HCT116 (cell line): ENCODE results near the gene TGFBRAP1. TPM values are rescaled to one million over a fixed set of nuclear protein-coding genes. Genes with fewer than 3 reads are reported as not detected.

Experiments
- ATAC-seq: fragments of 200-7000 bp; cut with Tn5 transposase; 2 replicates; pipeline ENCODE4 v1.9.1; 2020; ENCODE audit warnings: mild to moderate bottlenecking, moderate library complexity
- BruUV-seq: library from RNA; stranded (reverse); fragments of 400-500 nt; replicated peaks from 2 replicates; lab custom pipeline; 2021; lab: Mats Ljungman, UMichigan
- CTCF ChIA-PET: fragments of 300-600 bp; sonication (Branson Sonifier 250); formaldehyde crosslinking; loops from one replicate; lab custom pipeline; 2021; ENCODE audit warnings: antibody characterized with exemption; lab: Charles Lee
- POLR2A ChIA-PET: fragments of 300-600, 350-600 bp; sonication (Branson Sonifier 250); formaldehyde crosslinking; loops from one replicate; lab custom pipeline; 2021; ENCODE audit warnings: antibody characterized with exemption; lab: Charles Lee
- RAD21 ChIA-PET, 2 experiments: fragments of 300-600 bp; sonication (Branson Sonifier 250); formaldehyde crosslinking; loops; one replicate each; lab custom pipeline; 2023; ENCODE audit warnings: low total read pairs in 2 of 2; ENCODE audit not compliant: uncharacterized antibody in 2 of 2, unreplicated experiment in 2 of 2, low non-redundant PET in 1 of 2; lab: Charles Lee
- DNase-seq: peaks from one replicate; pipeline ENCODE4 v3.0.0-alpha.2; 2010; ENCODE audit warnings: low read depth, low spot score
- H2AFZ ChIP-seq: fragments of 200-600 bp; shearing (Covaris generic), sonication (generic); 2 replicates; pipeline ENCODE4 v1.6.1; 2017; ENCODE audit warnings: low read depth, mixed run types, mixed read lengths, antibody characterized with exemption, low read length; ENCODE audit not compliant: poor library complexity, severe bottlenecking
- H3K27ac ChIP-seq: 2 replicates; pipeline ENCODE4 v1.5.1; 2012; ENCODE audit warnings: low read depth, low read length
- H3K27me3 ChIP-seq: fragments of 200-600 bp; sonication (generic); 2 replicates; pipeline ENCODE4 v1.6.1; 2016; ENCODE audit warnings: mixed run types, low read length, mixed read lengths; ENCODE audit not compliant: insufficient read depth
- H3K36me3 ChIP-seq, 2 experiments: fragments of 200-500 bp in 1 of 2; fragments of 200-600 bp in 1 of 2; sonication (Bioruptor generic) in 1 of 2; sonication (generic) in 1 of 2; 2 replicates each; pipeline versions ENCODE4 v1.5.1 to v1.6.1; 2014 to 2016; ENCODE audit warnings: low read length in 2 of 2, inconsistent platforms in 1 of 2, mixed read lengths in 1 of 2, mixed run types in 1 of 2; ENCODE audit not compliant: insufficient read depth in 2 of 2, control insufficient read depth in 1 of 2
- H3K4me1 ChIP-seq, 2 experiments: fragments of 200-600 bp in 1 of 2; sonication (generic) in 1 of 2; 2 replicates each; pipeline versions ENCODE4 v1.5.1 to v1.6.1; 2012 to 2017; ENCODE audit warnings: low read length in 2 of 2, inconsistent platforms in 1 of 2, mild to moderate bottlenecking in 1 of 2, mixed read lengths in 1 of 2, mixed run types in 1 of 2, moderate library complexity in 1 of 2; ENCODE audit not compliant: insufficient read depth in 2 of 2, control insufficient read depth in 1 of 2
- H3K4me2 ChIP-seq: fragments of 200-600 bp; sonication (generic); 2 replicates; pipeline ENCODE4 v1.6.1; 2017; ENCODE audit warnings: mixed run types, low read length, mixed read lengths
- H3K4me3 ChIP-seq, 2 experiments: fragments of 200-600 bp in 1 of 2; sonication (generic) in 1 of 2; replicated peaks in 1 of 2; 2 replicates each; pipeline ENCODE4 v1.5.1; 2011 to 2016; ENCODE audit warnings: low read length in 2 of 2, control low read depth in 1 of 2, low read depth in 1 of 2, mild to moderate bottlenecking in 1 of 2, mixed read lengths in 1 of 2, mixed run types in 1 of 2
- H3K79me2 ChIP-seq: fragments of 200-600 bp; sonication (generic); 2 replicates; pipeline ENCODE4 v1.6.1; 2017; ENCODE audit warnings: mild to moderate bottlenecking, mixed run types, low read length, moderate library complexity, mixed read lengths; ENCODE audit not compliant: insufficient read depth
- H3K9ac ChIP-seq: fragments of 200-600 bp; sonication (generic); 2 replicates; pipeline ENCODE4 v1.6.1; 2016; ENCODE audit warnings: low read length, mixed read lengths
- H3K9me2 ChIP-seq: fragments of 200-600 bp; sonication (generic), shearing (Covaris generic); 2 replicates; pipeline ENCODE4 v1.6.1; 2017; ENCODE audit warnings: mixed run types, mild to moderate bottlenecking, moderate library complexity; ENCODE audit not compliant: insufficient read depth
- H3K9me3 ChIP-seq, 2 experiments: fragments of 200-500 bp in 1 of 2; fragments of 200-600 bp in 1 of 2; sonication (Bioruptor generic) in 1 of 2; sonication (generic) in 1 of 2; 2 replicates each; pipeline ENCODE4 v1.6.1; 2014 to 2017; ENCODE audit warnings: low read length in 2 of 2, mixed read lengths in 2 of 2, inconsistent platforms in 1 of 2, low read depth in 1 of 2, mild to moderate bottlenecking in 1 of 2, mixed run types in 1 of 2, moderate library complexity in 1 of 2; ENCODE audit not compliant: control insufficient read depth in 1 of 2, insufficient read depth in 1 of 2
- H4K20me1 ChIP-seq: fragments of 200-600 bp; sonication (generic), shearing (Covaris generic); 2 replicates; pipeline ENCODE4 v1.6.1; 2017; ENCODE audit warnings: mixed run types, mild to moderate bottlenecking, moderate library complexity; ENCODE audit not compliant: insufficient read depth
- CEBPB ChIP-seq: IDR thresholded peaks from 2 replicates; pipeline ENCODE4 v1.6.1; 2012; ENCODE audit warnings: low read depth
- CTCF ChIP-seq, 3 experiments: fragments of 200-600 bp in 1 of 3; sonication (generic) in 1 of 3; IDR thresholded peaks in 2 of 3; conservative IDR thresholded peaks in 1 of 3; 2 replicates each; pipeline ENCODE4 v1.5.1; 2012 to 2017; ENCODE audit warnings: low read depth in 2 of 3, low read length in 2 of 3, antibody characterized with exemption in 1 of 3, borderline replicate concordance in 1 of 3, control low read depth in 1 of 3, mild to moderate bottlenecking in 1 of 3, mixed read lengths in 1 of 3, mixed run types in 1 of 3, moderate library complexity in 1 of 3; ENCODE audit not compliant: insufficient read depth in 1 of 3
- ELF1 ChIP-seq: IDR thresholded peaks from 2 replicates; pipeline ENCODE4 v1.6.1; 2012; ENCODE audit warnings: low read depth, borderline replicate concordance
- EZH2 ChIP-seq: fragments of 200-600 bp; sonication (generic); IDR thresholded peaks from 2 replicates; pipeline ENCODE4 v1.6.1; 2017; ENCODE audit warnings: antibody characterized with exemption, mixed run types
- JUND ChIP-seq: IDR thresholded peaks from 2 replicates; pipeline ENCODE4 v1.6.1; 2012
- POLR2A ChIP-seq: IDR thresholded peaks from 2 replicates; pipeline ENCODE4 v1.7.0; 2011; ENCODE audit warnings: borderline replicate concordance; ENCODE audit not compliant: insufficient read depth, insufficient read length; ENCODE audit errors: extremely low read depth
- POLR2AphosphoS5 ChIP-seq: IDR thresholded peaks from 2 replicates; pipeline ENCODE4 v1.6.1; 2011; ENCODE audit warnings: mild to moderate bottlenecking, low read depth, low read length, moderate library complexity
- RAD21 ChIP-seq: IDR thresholded peaks from 2 replicates; pipeline ENCODE4 v1.6.1; 2012; ENCODE audit warnings: low read depth, mild to moderate bottlenecking
- SP1 ChIP-seq: IDR thresholded peaks from 2 replicates; pipeline ENCODE4 v1.6.1; 2012; ENCODE audit warnings: low read depth
- SRF ChIP-seq: IDR thresholded peaks from 2 replicates; pipeline ENCODE4 v1.6.1; 2012; ENCODE audit warnings: low read depth
- TCF7L2 ChIP-seq: IDR thresholded peaks from 2 replicates; pipeline ENCODE4 v1.7.0; 2011; ENCODE audit warnings: borderline replicate concordance, inconsistent platforms; ENCODE audit not compliant: insufficient read depth, insufficient read length; ENCODE audit errors: extremely low read depth
- intact Hi-C: fragments of 100-400 bp; cut with micrococcal nuclease; formaldehyde crosslinking; loops from 2 replicates; pipeline ENCODE4 v1.10.0; 2022
- total RNA-seq: library from RNA; stranded (reverse); gene quantifications from one replicate; pipeline ENCODE4 v1.2.1, GENCODE V29; 2021; ENCODE audit not compliant: unreplicated experiment
- TF ChIP-seq, protein P1 (sequence below): IDR thresholded peaks from 2 replicates; pipeline ENCODE4 v1.6.1; 2012; ENCODE audit warnings: low read depth
- TF ChIP-seq, protein P2 (sequence below): IDR thresholded peaks from 2 replicates; pipeline ENCODE4 v1.6.1; 2012
- TF ChIP-seq, protein P3 (sequence below): IDR thresholded peaks from 2 replicates; pipeline ENCODE4 v1.6.1; 2012

TGFBRAP1 gene
- total RNA-seq, 1 experiment from 2014 or later: 18.3 TPM

GRCh38 chr2:105248316-105249070, 81.0 kb downstream of the TGFBRAP1 start (continued):
- TF ChIP-seq, protein P1, sequence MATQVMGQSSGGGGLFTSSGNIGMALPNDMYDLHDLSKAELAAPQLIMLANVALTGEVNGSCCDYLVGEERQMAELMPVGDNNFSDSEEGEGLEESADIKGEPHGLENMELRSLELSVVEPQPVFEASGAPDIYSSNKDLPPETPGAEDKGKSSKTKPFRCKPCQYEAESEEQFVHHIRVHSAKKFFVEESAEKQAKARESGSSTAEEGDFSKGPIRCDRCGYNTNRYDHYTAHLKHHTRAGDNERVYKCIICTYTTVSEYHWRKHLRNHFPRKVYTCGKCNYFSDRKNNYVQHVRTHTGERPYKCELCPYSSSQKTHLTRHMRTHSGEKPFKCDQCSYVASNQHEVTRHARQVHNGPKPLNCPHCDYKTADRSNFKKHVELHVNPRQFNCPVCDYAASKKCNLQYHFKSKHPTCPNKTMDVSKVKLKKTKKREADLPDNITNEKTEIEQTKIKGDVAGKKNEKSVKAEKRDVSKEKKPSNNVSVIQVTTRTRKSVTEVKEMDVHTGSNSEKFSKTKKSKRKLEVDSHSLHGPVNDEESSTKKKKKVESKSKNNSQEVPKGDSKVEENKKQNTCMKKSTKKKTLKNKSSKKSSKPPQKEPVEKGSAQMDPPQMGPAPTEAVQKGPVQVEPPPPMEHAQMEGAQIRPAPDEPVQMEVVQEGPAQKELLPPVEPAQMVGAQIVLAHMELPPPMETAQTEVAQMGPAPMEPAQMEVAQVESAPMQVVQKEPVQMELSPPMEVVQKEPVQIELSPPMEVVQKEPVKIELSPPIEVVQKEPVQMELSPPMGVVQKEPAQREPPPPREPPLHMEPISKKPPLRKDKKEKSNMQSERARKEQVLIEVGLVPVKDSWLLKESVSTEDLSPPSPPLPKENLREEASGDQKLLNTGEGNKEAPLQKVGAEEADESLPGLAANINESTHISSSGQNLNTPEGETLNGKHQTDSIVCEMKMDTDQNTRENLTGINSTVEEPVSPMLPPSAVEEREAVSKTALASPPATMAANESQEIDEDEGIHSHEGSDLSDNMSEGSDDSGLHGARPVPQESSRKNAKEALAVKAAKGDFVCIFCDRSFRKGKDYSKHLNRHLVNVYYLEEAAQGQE: no peak
- TF ChIP-seq SRF: no peak
- no peak for TF ChIP-seq TCF7L2
- no peak for TF ChIP-seq ELF1
- TF ChIP-seq CTCF (IDR thresholded peaks at IDR 0.05 in 2 of 3, conservative IDR thresholded peaks at IDR 0.05 in 1 of 3; ENCODE audit: borderline replicate concordance in 1 of 3, insufficient read depth in 1 of 3, low read depth in 2 of 3, low read length in 2 of 3): no peak
- TF ChIP-seq POLR2A: no peak

GRCh38 chr2:105244451-105244850, 85.1 kb downstream of the TGFBRAP1 start:
- no peak for DNase-seq
- no peaks in the 10 kb centered on the region for H3K27me3 ChIP-seq
- H3K4me1 ChIP-seq: peaks cover 3 to 7% of the 10 kb centered on the region in 2 experiments; a peak in 3 of 4 replicates
- intact Hi-C loops: no loop called here
- H3K79me2 ChIP-seq: no peaks in the 10 kb centered on the region
- TF ChIP-seq SP1 (no peak), JUND (no peak), POLR2A (no peak), POLR2AphosphoS5 (no peak), RAD21 (no peak), ELF1 (no peak), CEBPB (no peak), EZH2 (no peak), TCF7L2 (no peak)
- TF ChIP-seq, protein P2, sequence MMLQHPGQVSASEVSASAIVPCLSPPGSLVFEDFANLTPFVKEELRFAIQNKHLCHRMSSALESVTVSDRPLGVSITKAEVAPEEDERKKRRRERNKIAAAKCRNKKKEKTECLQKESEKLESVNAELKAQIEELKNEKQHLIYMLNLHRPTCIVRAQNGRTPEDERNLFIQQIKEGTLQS: no peak
- TF ChIP-seq, protein P3, sequence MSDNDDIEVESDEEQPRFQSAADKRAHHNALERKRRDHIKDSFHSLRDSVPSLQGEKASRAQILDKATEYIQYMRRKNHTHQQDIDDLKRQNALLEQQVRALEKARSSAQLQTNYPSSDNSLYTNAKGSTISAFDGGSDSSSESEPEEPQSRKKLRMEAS: no peak
- no peaks in the 10 kb centered on the region for H3K9me3 ChIP-seq
- H4K20me1 ChIP-seq: no peaks in the 10 kb centered on the region
- H2AFZ ChIP-seq: no peak overlapping the region
- CTCF ChIA-PET: interaction anchor here (1.0 to 1.4 kb wide), 3 partner anchors 8 to 10 kb away, joined by 3 read pairs; no protein-coding TSS in a partner anchor
- ATAC-seq: no peak
- no peak overlapping the region for H3K4me3 ChIP-seq
- POLR2A ChIA-PET: no interaction called here
- H3K4me2 ChIP-seq: no peak overlapping the region
- H3K36me3 ChIP-seq: no peaks in the 10 kb centered on the region
- no TSS peak for BruUV-seq
- RAD21 ChIA-PET: no interaction called here
- H3K27ac ChIP-seq: no peak overlapping the region
- no peaks in the 10 kb centered on the region for H3K9me2 ChIP-seq
- no peak overlapping the region for H3K9ac ChIP-seq
